ENCODE results near the gene AP4S1.

Gene AP4S1

GRCh38 chr14:31139301-31139847 lies 113.9 kb downstream of the AP4S1 start:
- no peak for DNase-seq

DNA sequence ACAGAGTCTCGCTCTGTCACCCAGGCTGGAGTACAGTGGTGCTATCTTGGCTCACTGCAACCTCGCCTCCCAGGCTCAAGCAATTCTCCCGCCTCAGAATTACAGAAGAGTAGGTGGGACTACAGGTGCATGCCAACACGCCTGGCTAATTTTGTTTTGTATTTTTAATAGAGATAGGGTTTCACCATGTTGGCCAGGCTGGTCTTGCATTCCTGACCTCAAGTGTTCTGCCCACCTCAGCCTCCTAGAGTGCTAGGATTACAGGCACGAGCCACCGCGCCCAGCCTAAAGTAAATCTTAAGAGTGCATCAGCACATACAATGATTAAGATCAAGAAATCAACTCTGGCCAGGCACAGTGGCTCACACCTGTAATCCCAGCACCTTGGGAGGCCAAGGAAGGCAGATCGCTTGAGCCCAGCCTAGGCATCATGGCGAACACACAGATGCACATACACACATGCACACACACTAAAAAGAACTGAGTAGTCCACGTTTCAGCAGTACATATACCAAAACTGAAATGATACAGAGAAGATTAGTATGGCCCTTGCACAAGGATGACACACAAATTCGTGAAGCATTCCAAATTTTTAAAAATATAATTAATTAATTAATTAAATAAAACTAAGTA lies 117.1 kb downstream of the AP4S1 start:
- no peak for DNase-seq
